Stimulated activated naive CD8-positive, alpha-beta T cell treated with anti-CD3 and anti-CD28 coated beads, Interleukin-15, amount 100 ng/mL, for 72 hours (primary cell): ENCODE measurements around the gene TCTA.
"Not testable (repeated sequence)": the region's sequence is repeated elsewhere in the genome, so short reads cannot be mapped to it uniquely, and the experiment has no call there.

Experiments
- ATAC-seq: fragments of 150-1000 bp; cut with Tn5 transposase; 2 replicates; pipeline ENCODE4 v1.10.0; 2021; ENCODE audit warnings: mild to moderate bottlenecking, moderate library complexity
- DNase-seq, 2 donors: peaks; one replicate each; pipeline ENCODE4 v3.0.0; 2021 to 2022
- H3K27ac Mint-ChIP-seq, 2 donors: one replicate each; pipeline ENCODE4 v1.8.0; 2022; ENCODE audit warnings: mild to moderate bottlenecking in 2 of 2, mixed read lengths in 2 of 2, moderate library complexity in 2 of 2
- H3K27me3 Mint-ChIP-seq: one replicate; pipeline ENCODE4 v1.8.0; 2022; ENCODE audit warnings: mixed read lengths
- H3K4me1 Mint-ChIP-seq: one replicate; pipeline ENCODE4 v1.8.0; 2022; ENCODE audit warnings: mild to moderate bottlenecking, mixed read lengths
- H3K4me3 Mint-ChIP-seq, 2 donors: one replicate each; pipeline ENCODE4 v1.8.0; 2022; ENCODE audit warnings: mild to moderate bottlenecking in 2 of 2, mixed read lengths in 2 of 2, moderate library complexity in 1 of 2
- H3K9me3 Mint-ChIP-seq, 2 donors: one replicate each; pipeline ENCODE4 v1.8.0; 2022; ENCODE audit warnings: mixed read lengths in 2 of 2

TCTA gene

DNA sequence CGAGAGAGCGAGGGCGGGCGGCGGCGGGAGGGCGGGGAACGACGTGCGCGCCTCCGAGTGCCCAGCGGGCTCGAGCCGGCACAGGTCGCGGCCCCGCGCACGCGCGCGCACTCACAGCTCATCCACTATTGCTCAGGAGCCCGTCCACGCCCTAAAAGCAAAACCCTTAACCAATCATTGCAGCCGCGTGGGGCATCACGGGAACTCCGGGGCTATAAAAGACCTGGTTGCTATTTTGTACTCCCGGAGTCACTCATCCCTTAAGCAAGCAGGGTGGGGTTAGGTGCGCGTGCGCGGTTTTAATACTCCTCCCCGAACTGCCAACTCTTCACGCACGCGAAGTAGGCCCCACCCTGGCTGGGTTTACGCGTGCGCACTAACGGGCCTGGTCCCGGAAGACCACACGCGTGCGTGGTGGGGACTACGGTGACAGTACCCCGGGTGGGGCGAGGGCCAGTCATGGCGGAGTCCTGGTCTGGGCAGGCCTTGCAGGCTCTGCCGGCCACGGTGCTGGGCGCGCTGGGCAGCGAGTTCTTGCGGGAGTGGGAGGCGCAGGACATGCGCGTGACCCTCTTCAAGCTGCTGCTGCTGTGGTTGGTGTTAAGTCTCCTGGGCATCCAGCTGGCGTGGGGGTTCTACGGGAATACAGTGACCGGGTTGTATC is at the start of gene TCTA, which contains the start of gene RHOA:
Gene TCTA, plus strand, starts transcription at position 456 of the 664 bp plus-strand sequence. Its CDS starts 4 bp downstream, at position 460.
Gene RHOA, minus strand, starts transcription at position 9 of the 664 bp plus-strand sequence. CDS start 36,387 bp downstream, outside the sequence.
- Mint-ChIP-seq H3K4me3 (peak within 1 kb of the TSS; percentile 88 to 94), H3K27ac (peak within 1 kb of the TSS; percentile 97), H3K9me3 (no peaks in the 10 kb centered on the region), H3K27me3 (no peaks in the 10 kb centered on the region), H3K4me1 (peaks cover 75% of the 10 kb centered on the region)
- ATAC-seq: peak; percentile 81
- peak; percentile 98 to 99 for DNase-seq

GRCh38 chr3:49362561-49362960 is 49.7 kb upstream of the TCTA start:
- peaks cover 40% of the 10 kb centered on the region for H3K4me1 Mint-ChIP-seq
- no peak overlapping the region for H3K4me3 Mint-ChIP-seq
- no peaks in the 10 kb centered on the region for H3K27me3 Mint-ChIP-seq
- DNase-seq (no peak), ATAC-seq (no peak)
- no peaks in the 10 kb centered on the region for H3K9me3 Mint-ChIP-seq
- peak overlapping the region in 1 of 2 donors; percentile 96 for H3K27ac Mint-ChIP-seq

GRCh38 chr3:49370585-49371290 is 41.5 kb upstream of the TCTA start:
- H3K4me1 Mint-ChIP-seq: peaks cover 25% of the 10 kb centered on the region
- peak overlapping the region in 1 of 2 donors; percentile 59 for H3K27ac Mint-ChIP-seq
- ATAC-seq (no peak), DNase-seq (no peak)
- no peaks in the 10 kb centered on the region for H3K9me3 Mint-ChIP-seq
- no peak overlapping the region for H3K4me3 Mint-ChIP-seq
- no peaks in the 10 kb centered on the region for H3K27me3 Mint-ChIP-seq

GRCh38 chr3:49371946-49372345 is 40.3 kb upstream of the TCTA start:
- DNase-seq (no peak), ATAC-seq (no peak)
- Mint-ChIP-seq H3K9me3 (no peaks in the 10 kb centered on the region), H3K4me3 (no peak overlapping the region), H3K27me3 (no peaks in the 10 kb centered on the region), H3K27ac (no peak overlapping the region), H3K4me1 (peaks cover 31% of the 10 kb centered on the region)

DNA sequence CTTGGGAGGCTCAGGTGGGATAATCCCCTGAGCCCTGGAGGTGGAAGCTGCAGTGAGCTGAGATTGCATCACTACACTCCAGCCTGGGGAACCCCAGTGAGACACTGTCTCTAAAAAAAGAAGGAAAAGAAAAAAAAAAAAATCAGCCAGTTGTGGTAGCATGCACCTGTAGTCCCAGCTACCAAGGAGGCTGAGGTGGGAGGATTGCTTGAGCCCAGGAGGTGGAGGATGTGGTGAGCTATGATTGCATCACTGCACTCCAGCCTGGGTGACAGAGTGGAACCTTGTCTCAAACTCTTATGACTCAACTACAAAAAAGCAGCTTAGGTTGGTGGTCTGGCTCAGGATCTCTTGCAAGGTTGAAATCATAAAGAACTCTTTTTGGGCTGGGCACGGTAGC is 34.7 kb upstream of the TCTA start:
- no peaks in the 10 kb centered on the region for H3K9me3 Mint-ChIP-seq
- H3K27me3 Mint-ChIP-seq: no peaks in the 10 kb centered on the region
- peak overlapping the region; percentile 88 to 96 for H3K27ac Mint-ChIP-seq
- ATAC-seq: peak; percentile 99
- H3K4me3 Mint-ChIP-seq: peak overlapping the region; percentile 39 to 42
- peaks cover 50% of the 10 kb centered on the region for H3K4me1 Mint-ChIP-seq
- DNase-seq: peak; percentile 60 to 84

DNA sequence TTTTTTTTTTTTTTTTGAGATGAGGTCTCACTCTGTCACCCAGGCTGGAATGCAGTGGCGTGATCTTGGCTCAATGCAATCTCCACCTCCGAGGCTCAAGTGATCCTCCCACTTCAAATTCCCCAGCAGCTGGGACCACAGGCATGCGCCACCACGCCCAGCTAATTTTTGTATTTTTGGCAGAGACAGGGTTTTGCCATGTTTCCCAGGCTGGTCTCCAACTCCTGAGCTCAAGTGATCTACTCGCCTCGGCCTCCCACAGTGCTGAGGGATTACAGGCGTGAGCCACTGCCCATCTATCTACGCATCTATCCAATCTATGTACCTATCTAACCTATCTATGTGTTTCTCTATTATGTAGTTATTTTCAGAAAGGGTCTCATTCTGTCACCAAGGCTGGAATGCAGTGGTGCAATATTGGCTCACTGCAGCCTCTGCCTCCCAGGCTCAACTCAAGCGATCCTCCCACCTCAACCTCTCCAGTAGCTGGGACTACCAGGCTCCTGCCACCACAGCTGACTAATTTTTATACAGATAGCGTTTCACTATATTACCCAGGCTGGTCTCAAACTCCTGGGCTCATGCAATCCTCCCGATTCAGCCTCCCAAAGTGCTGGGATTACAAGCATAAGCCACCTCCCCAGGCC is 33.9 kb upstream of the TCTA start:
- Mint-ChIP-seq H3K27me3 (no peaks in the 10 kb centered on the region), H3K9me3 (no peaks in the 10 kb centered on the region), H3K27ac (peak overlapping the region; percentile 35 to 96), H3K4me1 (peaks cover 52% of the 10 kb centered on the region), H3K4me3 (peak overlapping the region; percentile 55 to 61)
- no peak for ATAC-seq
- no peak for DNase-seq

- no peaks in the 10 kb centered on the region for H3K27me3 Mint-ChIP-seq
- peak overlapping the region in 1 of 2 donors; percentile 24 for H3K27ac Mint-ChIP-seq
- peaks cover 69% of the 10 kb centered on the region for H3K4me1 Mint-ChIP-seq
- H3K4me3 Mint-ChIP-seq: no peak overlapping the region
- ATAC-seq (no peak), DNase-seq (no peak)
- no peaks in the 10 kb centered on the region for H3K9me3 Mint-ChIP-seq
Observed at GRCh38 chr3:49383387-49383786, 28.8 kb upstream of the TCTA start.

GRCh38 chr3:49385617-49386016 is 26.6 kb upstream of the TCTA start:
- Mint-ChIP-seq H3K27me3 (no peaks in the 10 kb centered on the region), H3K9me3 (no peaks in the 10 kb centered on the region), H3K4me1 (peaks cover 58% of the 10 kb centered on the region), H3K4me3 (no peak overlapping the region), H3K27ac (no peak overlapping the region)
- ATAC-seq: no peak
- DNase-seq: no peak

DNA sequence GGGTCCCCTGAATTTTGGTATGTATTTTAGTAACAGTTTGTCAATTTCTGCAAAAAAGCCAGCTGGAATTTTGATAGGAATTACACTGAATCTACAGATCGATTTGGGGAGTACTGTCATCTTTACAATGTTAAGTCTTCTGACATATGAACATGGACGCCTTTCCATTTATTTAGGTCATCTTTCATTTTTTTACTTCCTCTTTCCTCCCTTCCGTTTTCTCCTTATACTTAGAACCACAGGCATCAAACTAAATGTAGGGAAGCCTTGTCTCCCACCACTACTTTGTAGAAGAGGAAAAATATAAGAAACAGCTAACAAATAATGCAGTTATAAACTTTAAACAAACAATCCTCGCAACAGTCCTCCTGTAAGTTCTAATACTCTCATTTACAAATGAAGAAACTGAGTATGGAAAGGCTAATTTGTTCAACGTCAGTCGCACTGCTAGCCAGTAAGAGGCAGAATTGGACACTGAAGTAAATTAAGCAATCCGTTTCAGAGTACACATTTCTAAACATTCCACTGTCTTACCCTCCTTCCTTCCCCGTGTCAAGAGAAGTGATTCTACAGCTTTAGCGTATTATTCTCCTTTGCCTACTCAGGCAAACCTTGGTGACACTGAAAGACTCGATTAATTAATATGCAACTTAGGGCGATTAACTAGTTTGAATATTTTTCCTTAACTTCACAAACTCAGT is 26.0 kb upstream of the TCTA start:
- peaks cover 58% of the 10 kb centered on the region for H3K4me1 Mint-ChIP-seq
- H3K27me3 Mint-ChIP-seq: no peaks in the 10 kb centered on the region
- no peaks in the 10 kb centered on the region for H3K9me3 Mint-ChIP-seq
- DNase-seq (no peak), ATAC-seq (no peak)
- H3K27ac Mint-ChIP-seq: no peak overlapping the region
- no peak overlapping the region for H3K4me3 Mint-ChIP-seq

GRCh38 chr3:49387721-49388120 is 24.5 kb upstream of the TCTA start:
- Mint-ChIP-seq H3K4me1 (peaks cover 59% of the 10 kb centered on the region), H3K4me3 (no peak overlapping the region), H3K9me3 (no peaks in the 10 kb centered on the region), H3K27me3 (no peaks in the 10 kb centered on the region), H3K27ac (peak overlapping the region in 1 of 2 donors; percentile 34)
- no peak for ATAC-seq
- no peak for DNase-seq

DNA sequence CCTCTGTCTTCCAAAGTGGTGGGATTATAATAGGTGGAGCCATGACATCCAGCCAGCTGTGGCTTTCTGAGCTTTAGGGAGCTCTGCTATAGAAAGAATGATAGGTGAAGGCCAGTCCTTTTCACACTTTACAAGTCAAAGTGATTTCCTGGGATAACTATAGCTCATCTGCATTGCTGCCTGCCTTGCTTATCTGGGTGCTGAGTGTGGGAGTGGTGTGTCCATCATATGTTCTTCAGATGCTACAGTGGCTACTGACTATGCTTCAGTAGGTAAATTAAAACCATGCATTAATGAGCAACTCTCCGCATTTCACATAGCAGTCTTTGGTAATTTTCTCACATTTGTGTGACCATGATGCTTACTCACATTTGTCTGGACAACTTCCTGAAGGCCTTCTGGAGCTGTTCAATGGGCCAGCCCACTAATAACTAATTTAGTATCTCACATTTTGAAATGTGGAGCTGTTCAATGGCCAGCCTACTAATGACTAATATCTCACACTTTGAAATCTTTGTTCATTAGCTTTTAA is 23.9 kb upstream of the TCTA start:
- DNase-seq (no peak), ATAC-seq (no peak)
- H3K4me3 Mint-ChIP-seq: no peak overlapping the region
- H3K9me3 Mint-ChIP-seq: no peaks in the 10 kb centered on the region
- no peaks in the 10 kb centered on the region for H3K27me3 Mint-ChIP-seq
- peaks cover 60% of the 10 kb centered on the region for H3K4me1 Mint-ChIP-seq
- H3K27ac Mint-ChIP-seq: peak overlapping the region in 1 of 2 donors; percentile 34

DNA sequence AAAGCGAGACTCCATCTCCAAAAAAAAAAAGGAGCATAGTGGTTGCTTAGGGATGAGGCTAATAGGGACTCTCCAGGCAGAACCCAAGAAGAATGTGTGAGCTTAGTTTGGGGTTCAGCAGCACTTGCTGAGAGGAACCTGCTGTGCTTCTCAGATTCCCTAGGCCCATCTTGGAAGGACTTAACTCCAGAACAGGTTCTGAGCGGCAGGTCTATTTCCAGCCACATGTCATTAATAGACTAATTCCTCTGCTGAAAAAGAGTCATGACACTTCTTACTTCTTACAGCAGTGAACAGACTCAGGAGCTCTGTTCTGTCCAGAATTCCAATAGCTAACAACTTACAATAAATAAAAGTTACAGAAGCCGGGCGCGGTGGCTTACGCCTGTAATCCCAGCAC is 22.9 kb upstream of the TCTA start:
- Mint-ChIP-seq H3K27me3 (no peaks in the 10 kb centered on the region), H3K4me1 (peaks cover 58% of the 10 kb centered on the region), H3K4me3 (no peak overlapping the region), H3K27ac (no peak overlapping the region), H3K9me3 (no peaks in the 10 kb centered on the region)
- DNase-seq (no peak), ATAC-seq (no peak)

- not testable (repeated sequence) for H3K27ac Mint-ChIP-seq, H3K27me3 Mint-ChIP-seq, H3K9me3 Mint-ChIP-seq, ATAC-seq, H3K4me3 Mint-ChIP-seq, DNase-seq
- peaks cover 62% of the 10 kb centered on the region for H3K4me1 Mint-ChIP-seq
Observed at GRCh38 chr3:49391310-49391709, 20.9 kb upstream of the TCTA start.

- peak; percentile 64 for ATAC-seq
- Mint-ChIP-seq H3K4me3 (no peak overlapping the region), H3K4me1 (peaks cover 82% of the 10 kb centered on the region), H3K27me3 (no peaks in the 10 kb centered on the region), H3K27ac (peak overlapping the region in 1 of 2 donors; percentile 13), H3K9me3 (no peaks in the 10 kb centered on the region)
- DNase-seq: no peak
Observed at GRCh38 chr3:49397470-49397869, 14.8 kb upstream of the TCTA start.

DNA sequence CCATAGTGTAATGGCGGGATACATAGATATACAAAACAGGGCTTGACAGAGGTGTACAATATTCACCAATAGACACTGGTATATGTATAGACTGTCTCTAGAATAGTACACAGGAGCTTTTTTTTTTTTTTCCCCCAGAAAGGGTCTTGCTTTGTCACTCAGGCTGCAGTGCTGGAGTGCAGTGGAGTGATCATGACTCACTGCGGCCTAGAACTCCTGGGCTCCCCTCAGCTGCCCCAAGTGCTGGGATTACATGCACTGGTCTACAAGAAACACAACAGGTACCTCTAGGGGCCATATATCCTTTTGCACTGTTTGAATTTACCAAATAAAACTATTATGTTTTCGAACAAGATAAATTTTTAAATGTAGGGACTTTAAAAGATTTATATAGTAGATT is 12.8 kb upstream of the TCTA start:
- Mint-ChIP-seq H3K9me3 (no peaks in the 10 kb centered on the region), H3K4me1 (peaks cover 67% of the 10 kb centered on the region), H3K27me3 (no peaks in the 10 kb centered on the region), H3K27ac (peak overlapping the region in 1 of 2 donors; percentile 42), H3K4me3 (no peak overlapping the region)
- no peak for DNase-seq
- no peak for ATAC-seq
